HepG2 (cell line): ENCODE measurements around the gene ITGB2. TPM values are rescaled to one million over a fixed set of nuclear protein-coding genes. Genes with fewer than 3 reads are reported as not detected.

Source experiments
- ATAC-seq: fragments of 200-7000 bp; cut with Tn5 transposase; 3 replicates; pipeline ENCODE4 v1.9.1; 2020; ENCODE audit warnings: mild to moderate bottlenecking, moderate library complexity
- BruUV-seq: library from RNA; stranded (reverse); fragments of 400-500 nt; replicated peaks from 2 replicates; lab custom pipeline; 2021; lab: Mats Ljungman, UMichigan
- CTCF ChIA-PET: fragments of 300-600 bp; formaldehyde crosslinking; extraction: SDS; loops from one replicate; lab custom pipeline; 2021; ENCODE audit warnings: low total read pairs, inconsistent platforms, low intra/inter-chr PET ratio; lab: Yijun Ruan, JAX
- POLR2A ChIA-PET: fragments of 350-600 bp; sonication (Branson Sonifier 250); formaldehyde crosslinking; loops from one replicate; lab custom pipeline; 2020; ENCODE audit warnings: antibody characterized with exemption, inconsistent platforms; lab: Yijun Ruan, JAX
- DNase-seq: peaks from one replicate; pipeline ENCODE4 v3.0.0-alpha.2; 2015; ENCODE audit warnings: low spot score
- FAIRE-seq: peaks from 3 replicates; lab custom pipeline; 2011; peaks lifted over from hg19 to GRCh38; lab: Jason Lieb, UNC
- H2AFZ ChIP-seq: one replicate; pipeline ENCODE4 v1.6.1; 2011; ENCODE audit warnings: low read length, inconsistent platforms
- H3K27ac ChIP-seq: fragments of 300-600 bp; 3 replicates; pipeline ENCODE4 v1.8.0; 2011; ENCODE audit warnings: mixed run types, mild to moderate bottlenecking, mixed read lengths, low read length, inconsistent platforms; ENCODE audit not compliant: insufficient read depth; ENCODE audit errors: extremely low read length
- H3K27me3 ChIP-seq, 2 experiments: fragments of 200-600 bp in 1 of 2; 2 replicates in 1 of 2; 3 replicates in 1 of 2; pipeline versions ENCODE4 v1.6.0 to v1.8.0; 2011; ENCODE audit warnings: low read length in 2 of 2, mild to moderate bottlenecking in 2 of 2, moderate library complexity in 2 of 2, inconsistent platforms in 1 of 2; ENCODE audit not compliant: insufficient read depth in 2 of 2, control insufficient read depth in 1 of 2
- H3K36me3 ChIP-seq, 2 experiments: fragments of 200-600 bp in 1 of 2; replicated peaks in 1 of 2; 2 replicates in 1 of 2; 3 replicates in 1 of 2; pipeline versions ENCODE4 v1.5.1 to v1.8.0; 2011; ENCODE audit warnings: low read length in 2 of 2, inconsistent platforms in 1 of 2; ENCODE audit not compliant: insufficient read depth in 2 of 2, control insufficient read depth in 1 of 2
- H3K4me1 ChIP-seq: 2 replicates; pipeline ENCODE4 v1.5.1; 2012; ENCODE audit warnings: low read length, inconsistent platforms; ENCODE audit not compliant: insufficient read depth
- H3K4me2 ChIP-seq: 2 replicates; pipeline ENCODE4 v1.6.0; 2011; ENCODE audit warnings: low read depth, low read length, inconsistent platforms
- H3K4me3 ChIP-seq, 3 experiments: fragments of 200-600 bp in 1 of 3; sonication (generic), shearing (Covaris generic) in 1 of 3; replicated peaks in 1 of 3; 2 replicates each; pipeline ENCODE4 v1.5.1; 2011 to 2016; ENCODE audit warnings: low read length in 3 of 3, inconsistent platforms in 2 of 3, low read depth in 2 of 3, mild to moderate bottlenecking in 2 of 3, control low read depth in 1 of 3, mixed read lengths in 1 of 3; ENCODE audit not compliant: insufficient read depth in 1 of 3
- H3K79me2 ChIP-seq: one replicate; pipeline ENCODE4 v1.6.1; 2011; ENCODE audit warnings: low read length, inconsistent platforms; ENCODE audit not compliant: insufficient read depth
- H3K9ac ChIP-seq: 2 replicates; pipeline ENCODE4 v1.6.0; 2011; ENCODE audit warnings: mild to moderate bottlenecking, low read depth, low read length, inconsistent platforms; ENCODE audit not compliant: insufficient read depth
- H3K9me3 ChIP-seq: 2 replicates; pipeline ENCODE4 v1.5.1; 2012; ENCODE audit warnings: mild to moderate bottlenecking, low read length
- H4K20me1 ChIP-seq: 2 replicates; pipeline ENCODE4 v1.6.0; 2011; ENCODE audit warnings: inconsistent platforms, mild to moderate bottlenecking, low read length, moderate library complexity; ENCODE audit not compliant: insufficient read depth
- ETV6 ChIP-seq: sonication (generic); formaldehyde crosslinking; conservative IDR thresholded peaks from 2 replicates; pipeline ENCODE4 v1.4.0; 2020; ENCODE audit warnings: missing genetic modification reagents
- MAFF ChIP-seq: IDR thresholded peaks from 2 replicates; pipeline ENCODE4 v1.6.1; 2011; ENCODE audit warnings: low read depth, low read length, improper control_type of control experiment
- MAFK ChIP-seq, 2 experiments: IDR thresholded peaks in 1 of 2; conservative IDR thresholded peaks in 1 of 2; 2 replicates each; pipeline ENCODE4 v1.6.1; 2011; ENCODE audit warnings: improper control_type of control experiment in 2 of 2, low read length in 2 of 2
- PRMT3 ChIP-seq: sonication (generic); formaldehyde crosslinking; IDR thresholded peaks from 2 replicates; pipeline ENCODE4 v1.8.1; 2022; ENCODE audit warnings: low read depth, mild to moderate bottlenecking, moderate library complexity, missing genetic modification reagents, borderline replicate concordance
- SALL2 ChIP-seq: sonication (generic); formaldehyde crosslinking; IDR thresholded peaks from 2 replicates; pipeline ENCODE4 v1.8.1; 2023; ENCODE audit warnings: mild to moderate bottlenecking, missing genetic modification reagents, inconsistent platforms
- SMAD9 ChIP-seq: sonication (generic); formaldehyde crosslinking; IDR thresholded peaks from 2 replicates; pipeline ENCODE4 v1.5.1; 2020; ENCODE audit warnings: mild to moderate bottlenecking, missing genetic modification reagents
- SP5 ChIP-seq: IDR thresholded peaks from 2 replicates; pipeline ENCODE4 v1.6.1; 2016; ENCODE audit warnings: low read depth, borderline replicate concordance
- ZNF558 ChIP-seq: sonication (generic); formaldehyde crosslinking; IDR thresholded peaks from 2 replicates; pipeline ENCODE4 v1.9.0; 2022; ENCODE audit warnings: mild to moderate bottlenecking, missing genetic modification reagents, borderline replicate concordance
- ZNF770 ChIP-seq: sonication (generic); formaldehyde crosslinking; IDR thresholded peaks from 2 replicates; pipeline ENCODE4 v1.5.0; 2020; ENCODE audit warnings: mild to moderate bottlenecking, missing genetic modification reagents
- WGBS: methylation state at CpG from one replicate; pipeline ENCODE4 v1.1.6; 2017; ENCODE audit warnings: low lambda C conversion rate; 5-methylcytosine and 5-hydroxymethylcytosine counted together
- in situ Hi-C: cut with HindIII; loops from 2 replicates; pipeline ENCODE4 v1.10.0; 2017; ENCODE audit warnings: low pct_unique_long_range_greater_than_20kb; ENCODE audit not compliant: extremely low pct_ligation_motif_present
- intact Hi-C: fragments of 100-400 bp; cut with micrococcal nuclease; formaldehyde crosslinking; loops from one replicate; pipeline ENCODE4 v1.10.0; 2022; ENCODE audit not compliant: unreplicated experiment
- polyA plus RNA-seq, 8 experiments: library from polyadenylated mRNA; depleted of rRNA in 3 of 8; stranded (reverse) in 7 of 8; unstranded in 1 of 8; fragments of >200 nt; fragmentation: Illumina TruSeq in 4 of 8; extraction: Trizol in 4 of 8; gene quantifications; 2 replicates each; pipeline versions ENCODE4 v1.2.1 to v1.2.3, GENCODE V29; 2011 to 2016; ENCODE audit warnings: low read depth in 4 of 8, missing spikeins in 1 of 8, mixed read lengths in 1 of 8; ENCODE audit not compliant: insufficient read depth in 1 of 8
- total RNA-seq, 5 experiments: library from RNA; depleted of rRNA; stranded (reverse); fragments of >200 nt; fragmentation: Illumina TruSeq; extraction: Trizol; gene quantifications; 2 replicates each; pipeline ENCODE4 v1.2.3, GENCODE V29; 2016; ENCODE audit warnings: low read depth in 1 of 5

ITGB2 gene
- total and polyA plus RNA-seq, 2 of the 13 experiments (the other 11 are each of a cell fraction or from before 2014, with no cell fraction given): 4.2 to 18.0 TPM

GRCh38 chr21:44910229-44911067 lies 10.3 kb downstream of the ITGB2 start (continued):
- TF ChIP-seq ETV6 (no peak), ZNF558 (CRISPR knock-in tag) (no peak), ZNF770 (CRISPR knock-in tag) (peak; percentile 87), PRMT3 (CRISPR knock-in tag) (no peak), SP5 (CRISPR knock-in tag) (no peak), SALL2 (CRISPR knock-in tag) (0 out of 2 replicates have a peak, but pooled peaks have one; percentile 54)

DNA sequence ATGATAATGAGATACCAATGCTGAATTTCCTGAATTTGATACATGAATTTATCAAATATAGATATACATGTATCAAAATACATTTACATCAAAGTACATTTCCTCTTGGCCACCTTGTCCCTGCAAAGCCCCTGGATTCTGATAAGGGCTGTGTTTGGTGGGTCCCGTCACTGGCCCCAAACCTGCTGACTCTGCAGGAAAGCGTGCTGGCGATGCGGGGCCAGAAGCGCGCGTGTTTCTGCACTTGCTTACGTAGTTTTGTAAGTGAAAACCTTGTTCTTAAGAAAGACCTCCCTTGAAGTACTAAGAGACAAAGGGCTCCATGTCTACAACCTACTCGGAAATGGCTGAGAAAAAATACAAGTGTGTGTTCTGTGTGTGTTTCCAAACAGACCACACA lies 11.0 kb downstream of the ITGB2 start:
- TF ChIP-seq MAFK (conservative IDR thresholded peaks at IDR 0.05 in 1 of 2, IDR thresholded peaks at IDR 0.05 in 1 of 2; ENCODE audit: low read length in 2 of 2) (peak; percentile 87 to 91), MAFF (peak; percentile 87), SMAD9 (CRISPR knock-in tag) (no peak)
- no TSS peak for BruUV-seq
- Histone ChIP-seq H3K4me2 (peak overlapping the region; percentile 100), H3K79me2 (no peaks in the 10 kb centered on the region), H3K9me3 (no peaks in the 10 kb centered on the region), H3K27me3 (no peaks in the 10 kb centered on the region), H2AFZ (no peak overlapping the region), H3K27ac (no peak overlapping the region), H3K9ac (no peak overlapping the region), H3K36me3 (no peaks in the 10 kb centered on the region), H4K20me1 (no peaks in the 10 kb centered on the region), H3K4me1 (peaks cover 93% of the 10 kb centered on the region), H3K4me3 (peak overlapping the region in 1 of 3 experiments; percentile 40; a peak in 1 of 6 replicates)
- intact Hi-C loops: loop anchor here (5.0 to 10.0 kb wide), 2 partner anchors 65 to 107 kb away; partner anchors contain the start of gene UBE2G2
- in situ Hi-C loops: loop anchor here (5.0 kb wide), 2 partner anchors 62 to 107 kb away; partner anchors contain the start of gene UBE2G2
- WGBS: 83% methylated on average over 9 of the region's 9 CpGs
- ChIA-PET CTCF (interaction anchor here (1.2 kb wide), 1 partner anchor 17 kb away, joined by 3 read pairs; no protein-coding TSS in a partner anchor), POLR2A (interaction anchor here (0.6 to 5.8 kb wide), 7 partner anchors 15 to 108 kb away, joined by 3 to 50 read pairs (median 5); partner anchors contain the start of genes PTTG1IP and UBE2G2)
- ATAC-seq: no peak
- no peak for DNase-seq
- no peak for FAIRE-seq
